Left lung (tissue), 10 donors: ENCODE data around the gene MAP3K7. TPM values are rescaled to one million over a fixed set of nuclear protein-coding genes. Genes with fewer than 3 reads are reported as not detected.

Source experiments
- ATAC-seq: fragments of 200-7000 bp; cut with Tn5 transposase; one replicate; pipeline ENCODE4 v1.9.1; 2020; ENCODE audit warnings: moderate library complexity
- DNase-seq, 4 donors: peaks; one replicate each; pipeline ENCODE4 v3.0.0-alpha.2; 2013 to 2020
- H3K27ac ChIP-seq, 2 donors: fragments of 200-600 bp; sonication (generic) in 1 of 2; one replicate each; pipeline versions ENCODE4 v1.5.0 to v1.8.0; 2020 to 2021
- H3K27me3 ChIP-seq, 2 donors: fragments of 200-600 bp; sonication (generic) in 1 of 2; one replicate each; pipeline versions ENCODE4 v1.5.0 to v1.8.0; 2020 to 2021
- H3K36me3 ChIP-seq, 2 donors: fragments of 200-600 bp; sonication (generic) in 1 of 2; one replicate each; pipeline versions ENCODE4 v1.5.0 to v1.8.0; 2020 to 2021
- H3K4me1 ChIP-seq, 2 donors: fragments of 200-600 bp; one replicate each; pipeline ENCODE4 v1.8.0; 2021
- H3K4me3 ChIP-seq, 2 donors: fragments of 200-600 bp; sonication (generic) in 1 of 2; one replicate each; pipeline versions ENCODE4 v1.5.0 to v1.8.0; 2020 to 2021; ENCODE audit warnings: mild to moderate bottlenecking in 1 of 2
- H3K9me3 ChIP-seq, 2 donors: fragments of 200-600 bp; sonication (generic) in 1 of 2; one replicate each; pipeline versions ENCODE4 v1.5.0 to v1.8.0; 2020 to 2021
- intact Hi-C, 2 donors: fragments of 100-400 bp; cut with DNase I; formaldehyde crosslinking; loops; one replicate each; pipeline versions ENCODE4 v1.11.2 to v1.14.2; 2022
- polyA plus RNA-seq, 6 donors: library from polyadenylated mRNA; unstranded; fragments of 120-200 nt; gene quantifications; one replicate each; pipeline ENCODE4 v1.2.1, GENCODE V29; 2013; ENCODE audit not compliant: insufficient read length in 6 of 6
- total RNA-seq, 2 donors: library from RNA; stranded (reverse); fragmentation: NEBNext Ultra II Directional; extraction: Animal tissue kit (Norgen Biotek cat#: 25700); gene quantifications; one replicate each; pipeline ENCODE4 v1.2.1, GENCODE V29; 2021
- TF ChIP-seq, protein P1 (sequence below), 2 donors: fragments of 200-600 bp; sonication (generic) in 1 of 2; IDR thresholded peaks; one replicate each; pipeline versions ENCODE4 v1.5.0 to v1.8.0; 2021; ENCODE audit warnings: antibody characterized with exemption in 2 of 2
- donor health status: DM: no; HTN: yes; CAD: no.
- donor health status: DM: no; HTN: no; CAD: no.

MAP3K7 gene
- total and polyA plus RNA-seq, 8 donors: 19.5 to 52.9 (median 45.8) TPM

DNA sequence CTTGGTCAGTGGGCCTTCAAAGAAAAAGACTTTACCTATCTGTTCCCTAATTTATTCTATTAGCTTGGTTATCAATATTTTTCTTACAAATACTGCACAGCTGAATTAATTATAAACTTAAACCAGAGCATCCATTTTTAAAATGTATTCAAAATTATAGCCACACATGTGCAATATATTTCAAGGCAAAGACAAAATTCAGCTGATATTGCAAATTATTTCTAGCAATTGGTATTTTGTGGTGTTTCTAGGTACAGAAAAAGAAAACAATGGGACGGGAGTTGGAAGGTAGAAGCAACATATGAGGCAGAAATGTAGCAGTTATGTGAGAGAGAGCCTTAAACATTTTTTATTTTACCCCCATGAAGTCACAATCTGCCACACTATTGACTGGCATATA, 64.9 kb downstream of the MAP3K7 start:
- peaks cover 0 to 47% of the 10 kb centered on the region in 2 donors for H3K36me3 ChIP-seq
- TF ChIP-seq, protein P1, sequence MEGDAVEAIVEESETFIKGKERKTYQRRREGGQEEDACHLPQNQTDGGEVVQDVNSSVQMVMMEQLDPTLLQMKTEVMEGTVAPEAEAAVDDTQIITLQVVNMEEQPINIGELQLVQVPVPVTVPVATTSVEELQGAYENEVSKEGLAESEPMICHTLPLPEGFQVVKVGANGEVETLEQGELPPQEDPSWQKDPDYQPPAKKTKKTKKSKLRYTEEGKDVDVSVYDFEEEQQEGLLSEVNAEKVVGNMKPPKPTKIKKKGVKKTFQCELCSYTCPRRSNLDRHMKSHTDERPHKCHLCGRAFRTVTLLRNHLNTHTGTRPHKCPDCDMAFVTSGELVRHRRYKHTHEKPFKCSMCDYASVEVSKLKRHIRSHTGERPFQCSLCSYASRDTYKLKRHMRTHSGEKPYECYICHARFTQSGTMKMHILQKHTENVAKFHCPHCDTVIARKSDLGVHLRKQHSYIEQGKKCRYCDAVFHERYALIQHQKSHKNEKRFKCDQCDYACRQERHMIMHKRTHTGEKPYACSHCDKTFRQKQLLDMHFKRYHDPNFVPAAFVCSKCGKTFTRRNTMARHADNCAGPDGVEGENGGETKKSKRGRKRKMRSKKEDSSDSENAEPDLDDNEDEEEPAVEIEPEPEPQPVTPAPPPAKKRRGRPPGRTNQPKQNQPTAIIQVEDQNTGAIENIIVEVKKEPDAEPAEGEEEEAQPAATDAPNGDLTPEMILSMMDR (IDR thresholded peaks at IDR 0.05): no peak
- H3K4me3 ChIP-seq: no peak overlapping the region
- intact Hi-C loops: no loop called here
- H3K27ac ChIP-seq: no peak overlapping the region
- no peaks in the 10 kb centered on the region for H3K9me3 ChIP-seq
- DNase-seq: no peak
- no peaks in the 10 kb centered on the region for H3K27me3 ChIP-seq
- ATAC-seq: no peak
- H3K4me1 ChIP-seq: no peaks in the 10 kb centered on the region

DNA sequence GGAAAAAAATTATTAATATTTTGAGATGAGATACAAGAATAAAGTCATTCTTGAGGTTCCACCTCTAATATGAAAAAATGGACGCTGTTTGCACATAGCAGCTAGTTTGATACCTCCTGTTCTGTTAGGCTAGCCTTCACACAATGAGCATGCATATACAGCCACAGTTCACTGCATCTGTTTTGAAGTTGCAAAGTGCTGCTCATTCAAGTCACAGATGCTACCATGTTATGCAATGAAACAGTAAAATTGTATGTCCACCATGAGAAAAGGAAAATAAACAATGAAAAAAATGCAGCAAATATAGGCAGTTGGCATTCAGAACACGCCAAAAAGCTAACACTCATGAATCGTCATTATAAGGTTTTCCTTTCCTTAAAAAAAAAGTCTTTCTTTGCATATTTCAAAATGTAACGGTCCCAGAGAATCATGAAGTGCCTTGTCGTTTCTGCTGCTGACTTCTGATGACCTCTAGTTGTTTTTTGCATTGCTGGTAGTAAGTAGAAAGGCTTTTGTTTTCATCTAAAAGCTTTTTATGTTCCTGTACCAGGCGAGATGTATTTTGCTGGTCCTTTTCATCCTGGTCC, 70.7 kb downstream of the MAP3K7 start:
- Histone ChIP-seq H3K36me3 (peaks cover 0 to 67% of the 10 kb centered on the region in 2 donors), H3K4me3 (no peak overlapping the region), H3K4me1 (no peaks in the 10 kb centered on the region), H3K27ac (no peak overlapping the region), H3K9me3 (no peaks in the 10 kb centered on the region), H3K27me3 (no peaks in the 10 kb centered on the region)
- ATAC-seq (no peak), DNase-seq (no peak)
- intact Hi-C loops: no loop called here
- TF ChIP-seq, protein P1 (IDR thresholded peaks at IDR 0.05): no peak

DNA sequence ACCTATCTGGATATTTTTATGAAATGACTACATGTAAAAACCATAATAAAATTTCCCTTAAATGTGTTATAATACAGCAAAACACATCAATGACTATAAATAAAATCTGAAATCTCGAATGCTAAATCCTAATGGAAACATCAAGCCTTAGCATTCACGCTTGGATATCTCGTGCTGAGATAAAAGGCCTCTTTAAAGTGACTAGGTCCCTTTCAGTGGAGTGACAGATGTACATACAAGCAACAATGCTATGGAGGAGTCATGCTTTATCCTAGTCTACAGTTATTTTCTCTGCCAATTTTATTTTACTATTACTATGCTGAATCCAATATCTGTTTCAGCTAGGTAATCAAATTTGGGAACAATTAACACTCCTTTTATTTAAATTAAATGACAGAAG, 72.4 kb downstream of the MAP3K7 start:
- intact Hi-C loops: no loop called here
- Histone ChIP-seq H3K27ac (no peak overlapping the region), H3K36me3 (peaks cover 0 to 62% of the 10 kb centered on the region in 2 donors), H3K27me3 (no peaks in the 10 kb centered on the region), H3K4me1 (no peaks in the 10 kb centered on the region), H3K9me3 (no peaks in the 10 kb centered on the region), H3K4me3 (no peak overlapping the region)
- no peak for DNase-seq
- TF ChIP-seq, protein P1 (IDR thresholded peaks at IDR 0.05): no peak
- no peak for ATAC-seq

DNA sequence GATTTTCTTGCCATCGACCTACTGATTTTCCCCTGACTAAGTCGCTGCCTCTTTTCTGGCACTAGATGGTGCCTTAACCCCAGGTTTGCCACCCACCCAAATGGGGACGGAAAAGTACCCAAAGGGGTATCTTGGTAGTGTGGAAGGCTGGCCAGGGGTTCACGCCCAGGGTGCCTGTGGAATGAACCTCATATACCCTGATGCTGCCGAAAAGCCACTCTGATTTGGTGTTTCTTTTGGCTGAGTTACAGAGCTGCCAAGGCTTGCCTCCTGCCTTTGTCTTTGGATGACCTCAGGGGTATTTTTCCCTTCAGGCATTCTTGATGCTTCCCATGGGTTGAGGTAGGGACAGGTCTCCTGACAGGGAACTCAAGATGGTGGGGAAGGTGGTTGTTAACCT, 78.1 kb downstream of the MAP3K7 start:
- H3K9me3 ChIP-seq: no peaks in the 10 kb centered on the region
- H3K4me3 ChIP-seq: no peak overlapping the region
- TF ChIP-seq, protein P1 (IDR thresholded peaks at IDR 0.05): no peak
- intact Hi-C loops: no loop called here
- no peaks in the 10 kb centered on the region for H3K27me3 ChIP-seq
- H3K27ac ChIP-seq: no peak overlapping the region
- DNase-seq (no peak), ATAC-seq (no peak)
- H3K36me3 ChIP-seq: peaks cover 0 to 18% of the 10 kb centered on the region in 2 donors
- H3K4me1 ChIP-seq: no peaks in the 10 kb centered on the region

DNA sequence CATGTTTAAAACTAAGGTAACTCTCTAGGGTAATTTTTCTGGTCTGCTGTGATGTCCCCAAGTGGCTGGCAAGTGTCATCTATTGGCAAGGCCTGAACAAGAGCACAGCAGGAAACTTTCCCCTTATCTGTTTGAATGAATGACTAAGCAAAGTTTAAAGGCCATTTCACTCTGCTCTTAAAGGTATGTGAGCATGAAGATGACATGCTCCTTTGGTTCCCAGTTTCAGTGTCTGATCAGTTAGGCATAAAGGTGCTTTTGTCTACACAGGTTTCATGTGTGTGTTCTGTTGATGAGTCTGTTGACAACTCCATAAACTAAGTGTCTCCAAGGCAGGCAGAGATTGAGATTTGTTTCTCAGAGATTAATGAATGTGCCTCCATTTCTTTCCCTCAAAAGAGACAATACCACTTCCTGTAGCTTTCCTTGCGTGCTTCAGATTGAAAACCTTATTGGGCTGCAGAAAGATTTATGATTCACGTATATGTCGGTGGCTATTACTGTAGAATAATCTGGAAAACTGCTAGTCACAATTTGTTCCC, 83.9 kb downstream of the MAP3K7 start:
- no peak for ATAC-seq
- H3K4me3 ChIP-seq: no peak overlapping the region
- TF ChIP-seq, protein P1 (IDR thresholded peaks at IDR 0.05): no peak
- H3K27ac ChIP-seq: no peak overlapping the region
- no peaks in the 10 kb centered on the region for H3K27me3 ChIP-seq
- H3K9me3 ChIP-seq: no peaks in the 10 kb centered on the region
- H3K4me1 ChIP-seq: no peaks in the 10 kb centered on the region
- no peaks in the 10 kb centered on the region for H3K36me3 ChIP-seq
- intact Hi-C loops: no loop called here
- DNase-seq: no peak
